ENCODE data around the gene WNT16.
A peak's percentile ranks its signal among the peaks of the same experiment; 100 is the strongest.
"Not testable (repeated sequence)": the region's sequence is repeated elsewhere in the genome, so short reads cannot be mapped to it uniquely, and the experiment has no call there.

Gene WNT16

GRCh38 chr7:121328508-121329190 is at the start of gene WNT16:
Gene WNT16, plus strand, starts transcription at chr7:121329000. Its CDS starts 293 bp downstream, at chr7:121329293.
- peak in 1 of 2 experiments; percentile 41 for DNase-seq

GRCh38 chr7:121279060-121279620 is 49.7 kb upstream of the WNT16 start:
- DNase-seq: no peak

- no peak for DNase-seq
Measured at GRCh38 chr7:121279822-121280221, 49.0 kb upstream of the WNT16 start.

GRCh38 chr7:121280656-121281055 is 48.1 kb upstream of the WNT16 start:
- DNase-seq: no peak

- DNase-seq: no peak
Measured at GRCh38 chr7:121282129-121282528, 46.7 kb upstream of the WNT16 start.

- DNase-seq: no peak
Measured at GRCh38 chr7:121285066-121285667, 43.6 kb upstream of the WNT16 start.

GRCh38 chr7:121286186-121286585 is 42.6 kb upstream of the WNT16 start:
- DNase-seq: no peak

GRCh38 chr7:121286742-121287734 is 41.8 kb upstream of the WNT16 start:
- DNase-seq: no peak

- DNase-seq: no peak
Measured at GRCh38 chr7:121288894-121289293, 39.9 kb upstream of the WNT16 start.

- DNase-seq: not testable (repeated sequence)
Measured at GRCh38 chr7:121289930-121290329, 38.9 kb upstream of the WNT16 start.

GRCh38 chr7:121294448-121294992 is 34.3 kb upstream of the WNT16 start:
- no peak for DNase-seq

- DNase-seq: no peak
Measured at GRCh38 chr7:121297843-121298242, 31.0 kb upstream of the WNT16 start.

- DNase-seq: no peak
Measured at GRCh38 chr7:121298831-121299239, 30.0 kb upstream of the WNT16 start.

GRCh38 chr7:121300685-121301420 is 27.9 kb upstream of the WNT16 start:
- DNase-seq: no peak

GRCh38 chr7:121301446-121302213 is 27.2 kb upstream of the WNT16 start:
- DNase-seq: no peak

GRCh38 chr7:121302214-121302745 is 26.5 kb upstream of the WNT16 start:
- DNase-seq: no peak

- DNase-seq: no peak
Measured at GRCh38 chr7:121303422-121304101, 25.2 kb upstream of the WNT16 start.

- DNase-seq: no peak
Measured at GRCh38 chr7:121304102-121304658, 24.6 kb upstream of the WNT16 start.

- DNase-seq: no peak
Measured at GRCh38 chr7:121305109-121305508, 23.7 kb upstream of the WNT16 start.

- DNase-seq: no peak
Measured at GRCh38 chr7:121306565-121306964, 22.2 kb upstream of the WNT16 start.
